ENCODE data around the gene OR52N5. TPM values are rescaled to one million over a fixed set of nuclear protein-coding genes. Genes with fewer than 3 reads are reported as not detected.

OR52N5 gene
- total and polyA plus RNA-seq, 2 of the 13 experiments (the other 11 are each of a cell fraction or from before 2014, with no cell fraction given): not detected

- FAIRE-seq: no peak
- in situ Hi-C loops (cut with HindIII; ENCODE audit: extremely low pct_ligation_motif_present, low pct_unique_long_range_greater_than_20kb): no loop called here
- Histone ChIP-seq H3K36me3 (replicated peaks in 1 of 2; ENCODE audit: control insufficient read depth in 1 of 2, insufficient read depth in 2 of 2, low read length in 2 of 2) (no peaks in the 10 kb centered on the region), H3K79me2 (ENCODE audit: insufficient read depth, low read length) (no peaks in the 10 kb centered on the region), H2AFZ (ENCODE audit: low read length) (no peak overlapping the region), H4K20me1 (ENCODE audit: insufficient read depth, low read length) (no peaks in the 10 kb centered on the region), H3K27me3 (ENCODE audit: control insufficient read depth in 1 of 2, insufficient read depth in 2 of 2, low read length in 2 of 2) (no peaks in the 10 kb centered on the region; a peak in 1 of 5 replicates), H3K4me2 (ENCODE audit: low read depth, low read length) (no peak overlapping the region), H3K4me3 (replicated peaks in 1 of 3; ENCODE audit: insufficient read depth in 1 of 3, low read depth in 2 of 3, low read length in 3 of 3) (no peak overlapping the region), H3K4me1 (ENCODE audit: insufficient read depth, low read length) (peaks cover 4% of the 10 kb centered on the region), H3K9me3 (ENCODE audit: low read length) (no peaks in the 10 kb centered on the region), H3K27ac (ENCODE audit: extremely low read length, insufficient read depth, low read length) (no peak overlapping the region), H3K9ac (ENCODE audit: insufficient read depth, low read depth, low read length) (no peak overlapping the region)
- DNase-seq (ENCODE audit: low spot score): no peak
- 0% methylated on average over 1 of the region's 1 CpG for WGBS (ENCODE audit: low lambda C conversion rate)
- CTCF ChIA-PET (ENCODE audit: low intra/inter-chr PET ratio, low total read pairs): no interaction called here
- POLR2A ChIA-PET: no interaction called here
- TF ChIP-seq ZNF549 (CRISPR knock-in tag; IDR thresholded peaks at IDR 0.05): no peak
- no peak for TF ChIP-seq HNRNPL (IDR thresholded peaks at IDR 0.05; ENCODE audit: low read depth, low read length)
- TF ChIP-seq MTF1 (CRISPR knock-in tag; IDR thresholded peaks at IDR 0.05): no peak
- TF ChIP-seq KLF12 (CRISPR knock-in tag; IDR thresholded peaks at IDR 0.05; ENCODE audit: borderline replicate concordance): no peak
- TF ChIP-seq ZNF160 (CRISPR knock-in tag; IDR thresholded peaks at IDR 0.05): no peak
- no peak for TF ChIP-seq NCOA1 (CRISPR knock-in tag; IDR thresholded peaks at IDR 0.05)
- TF ChIP-seq NCOR1 (IDR thresholded peaks at IDR 0.05; ENCODE audit: borderline replicate concordance, low read length): no peak
- no peak for TF ChIP-seq ZNF619 (CRISPR knock-in tag; IDR thresholded peaks at IDR 0.05)
- TF ChIP-seq FOXA3 (CRISPR knock-in tag; IDR thresholded peaks at IDR 0.05): no peak
- TF ChIP-seq ZNF83 (CRISPR knock-in tag; IDR thresholded peaks at IDR 0.05; ENCODE audit: borderline replicate concordance): no peak
- TF ChIP-seq ZNF296 (CRISPR knock-in tag; conservative IDR thresholded peaks at IDR 0.05): no peak
- no peak for TF ChIP-seq BRCA1 (CRISPR knock-in tag; IDR thresholded peaks at IDR 0.05)
- no peak for TF ChIP-seq MIER2 (CRISPR knock-in tag; IDR thresholded peaks at IDR 0.05)
- TF ChIP-seq ZGPAT (CRISPR knock-in tag; IDR thresholded peaks at IDR 0.05): no peak
- TF ChIP-seq ARHGAP35 (CRISPR knock-in tag; IDR thresholded peaks at IDR 0.05; ENCODE audit: borderline replicate concordance): no peak
- TF ChIP-seq HINFP (CRISPR knock-in tag; IDR thresholded peaks at IDR 0.05; ENCODE audit: low read depth): no peak
- TF ChIP-seq ZNF383 (CRISPR knock-in tag; IDR thresholded peaks at IDR 0.05; ENCODE audit: borderline replicate concordance): no peak
- no peak for TF ChIP-seq ZNF839 (CRISPR knock-in tag; IDR thresholded peaks at IDR 0.05; ENCODE audit: borderline replicate concordance)
- TF ChIP-seq NCOA5 (CRISPR knock-in tag; IDR thresholded peaks at IDR 0.05): no peak
- intact Hi-C loops (cut with micrococcal nuclease; ENCODE audit: unreplicated experiment): no loop called here
- ATAC-seq: no peak
- BruUV-seq (replicated peaks): no TSS peak
Measured at GRCh38 chr11:5727691-5728090, 55.5 kb downstream of the OR52N5 start.
